HG02981 (cell line): ENCODE measurements around the gene OGA.

Experiments used
- ATAC-seq: cut with Tn5 transposase; IDR thresholded peaks from one replicate; pipeline ENCODE4 v1.9.1; 2021; ENCODE audit warnings: mild to moderate bottlenecking, moderate library complexity; ENCODE audit not compliant: unreplicated experiment

Gene OGA

DNA sequence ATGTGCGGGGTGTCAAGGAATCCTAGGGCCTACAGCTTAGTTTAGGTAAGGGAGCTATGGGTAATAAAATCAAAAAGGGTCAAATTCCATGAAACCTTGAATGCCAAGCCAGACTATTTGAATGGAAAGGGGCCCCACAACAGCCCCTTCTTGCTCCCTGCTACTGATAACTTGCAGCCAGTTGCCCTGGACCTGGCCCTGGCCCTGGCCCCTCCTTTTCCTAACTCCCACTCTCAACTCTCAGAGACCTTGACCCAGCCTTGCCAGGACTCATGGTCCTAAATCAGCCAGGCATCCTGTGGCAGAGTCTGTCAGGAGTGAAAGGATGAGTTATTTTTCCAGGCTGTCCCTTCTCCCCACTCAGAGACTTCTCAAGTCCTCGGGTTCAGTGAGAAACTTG, 19.5 kb upstream of the OGA start:
- no peak for ATAC-seq

DNA sequence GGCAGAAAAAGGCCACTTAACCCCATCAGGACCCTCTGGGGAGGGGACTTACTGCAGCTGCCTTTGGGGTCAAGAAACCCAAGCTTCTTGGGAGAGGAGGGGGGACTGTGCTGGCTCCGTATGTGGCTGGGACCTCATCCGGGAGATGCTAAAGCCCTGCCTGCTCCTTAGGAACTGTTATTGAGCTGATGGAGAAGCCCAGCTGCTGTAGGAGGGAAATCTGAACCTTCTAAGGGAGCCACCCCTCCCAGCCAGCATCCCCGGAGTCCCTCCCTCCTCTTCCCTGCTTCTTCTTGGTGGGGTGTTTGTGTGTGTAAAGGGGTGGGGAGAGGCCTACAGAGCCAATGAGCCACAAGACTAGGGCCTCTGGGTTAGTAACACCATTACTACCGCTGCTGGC, 17.1 kb upstream of the OGA start:
- ATAC-seq = no peak

DNA sequence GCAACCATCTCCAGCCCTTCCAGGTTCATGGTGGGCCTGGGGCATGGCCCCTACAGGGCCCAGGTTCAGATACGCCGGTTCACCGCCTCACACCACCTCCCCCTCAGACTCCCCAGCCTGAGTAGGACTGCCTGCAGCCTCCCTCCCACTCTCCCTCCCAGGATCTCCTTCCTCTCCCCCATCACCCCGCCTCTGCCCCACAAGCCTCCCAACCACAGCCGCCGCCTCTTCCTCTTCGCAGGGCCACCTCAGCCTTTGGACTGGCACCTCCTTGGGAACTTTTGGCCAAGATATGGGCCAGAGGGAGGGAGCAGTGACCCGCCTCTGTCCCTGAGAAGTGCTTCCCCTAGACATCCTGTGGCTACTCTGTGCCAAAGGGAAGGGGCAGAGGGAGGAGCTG, 16.1 kb upstream of the OGA start:
- ATAC-seq = no peak

DNA sequence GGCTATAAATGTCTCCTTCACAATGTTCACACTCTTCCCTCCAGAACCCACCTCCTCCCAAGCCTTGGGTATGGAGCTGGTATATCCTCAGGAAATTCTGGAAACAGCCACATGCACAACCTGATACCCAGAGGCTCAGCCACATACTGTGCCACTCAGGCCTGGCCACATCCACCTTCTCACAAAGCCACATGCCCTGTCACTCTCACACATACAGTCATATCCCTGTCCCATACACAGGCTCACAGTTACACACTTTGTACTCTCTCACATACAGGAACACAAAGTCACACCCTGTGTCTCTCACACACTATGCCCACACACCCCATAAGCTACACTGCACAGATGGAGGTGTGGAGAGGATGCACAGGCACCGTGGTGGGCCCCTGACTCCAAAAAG, 15.2 kb upstream of the OGA start:
- ATAC-seq = no peak

DNA sequence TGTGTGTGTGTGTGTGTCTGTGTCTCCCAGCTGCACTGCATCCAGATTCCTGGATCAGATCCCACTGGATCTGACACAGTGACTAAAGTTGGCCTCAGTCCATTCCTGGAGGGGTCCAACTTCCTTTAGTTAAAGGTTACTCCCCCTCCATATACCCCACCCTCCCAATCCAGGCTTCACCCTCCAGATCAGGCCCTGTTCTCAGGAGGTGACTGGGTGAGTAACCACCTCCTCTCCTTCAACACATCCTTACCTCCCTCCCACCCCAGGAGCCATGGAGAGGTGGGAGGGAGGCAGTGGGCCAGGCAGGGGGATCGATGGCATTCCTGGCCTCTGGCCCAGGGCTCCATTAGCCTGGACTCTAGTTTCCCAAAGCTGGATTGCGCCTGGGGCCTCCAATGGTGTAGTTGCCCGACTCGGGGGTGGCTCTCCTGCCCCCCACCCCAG, 14.1 kb upstream of the OGA start:
- no peak for ATAC-seq

DNA sequence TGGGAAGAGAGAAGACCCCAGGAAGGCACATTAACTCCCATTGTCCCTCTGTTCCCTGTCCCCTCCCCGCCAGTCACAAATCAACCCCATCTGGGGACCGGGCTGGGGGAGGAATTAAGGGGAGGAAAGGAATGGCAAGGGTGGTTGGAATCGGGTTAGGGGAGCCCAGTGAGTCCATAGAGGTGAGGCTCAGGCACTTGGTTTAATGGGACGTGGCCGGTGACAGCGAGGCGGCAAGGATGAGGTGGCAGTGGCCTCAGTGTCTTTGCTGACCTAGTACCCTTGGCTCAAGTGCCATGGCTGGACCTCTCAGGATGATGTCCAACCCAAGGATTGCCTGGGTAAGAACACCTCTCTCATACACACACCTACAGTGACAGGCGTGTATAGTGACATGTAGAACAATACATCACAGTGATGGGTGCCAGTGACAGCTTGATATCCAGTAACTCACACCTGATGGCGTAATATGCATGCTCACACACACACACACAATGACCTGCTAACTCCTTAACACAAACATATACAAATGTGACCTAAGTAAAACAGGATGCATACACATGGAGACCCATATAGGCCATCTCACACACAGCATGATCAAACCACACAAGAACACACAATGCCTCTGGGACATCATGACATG, 13.0 kb upstream of the OGA start:
- no peak for ATAC-seq

DNA sequence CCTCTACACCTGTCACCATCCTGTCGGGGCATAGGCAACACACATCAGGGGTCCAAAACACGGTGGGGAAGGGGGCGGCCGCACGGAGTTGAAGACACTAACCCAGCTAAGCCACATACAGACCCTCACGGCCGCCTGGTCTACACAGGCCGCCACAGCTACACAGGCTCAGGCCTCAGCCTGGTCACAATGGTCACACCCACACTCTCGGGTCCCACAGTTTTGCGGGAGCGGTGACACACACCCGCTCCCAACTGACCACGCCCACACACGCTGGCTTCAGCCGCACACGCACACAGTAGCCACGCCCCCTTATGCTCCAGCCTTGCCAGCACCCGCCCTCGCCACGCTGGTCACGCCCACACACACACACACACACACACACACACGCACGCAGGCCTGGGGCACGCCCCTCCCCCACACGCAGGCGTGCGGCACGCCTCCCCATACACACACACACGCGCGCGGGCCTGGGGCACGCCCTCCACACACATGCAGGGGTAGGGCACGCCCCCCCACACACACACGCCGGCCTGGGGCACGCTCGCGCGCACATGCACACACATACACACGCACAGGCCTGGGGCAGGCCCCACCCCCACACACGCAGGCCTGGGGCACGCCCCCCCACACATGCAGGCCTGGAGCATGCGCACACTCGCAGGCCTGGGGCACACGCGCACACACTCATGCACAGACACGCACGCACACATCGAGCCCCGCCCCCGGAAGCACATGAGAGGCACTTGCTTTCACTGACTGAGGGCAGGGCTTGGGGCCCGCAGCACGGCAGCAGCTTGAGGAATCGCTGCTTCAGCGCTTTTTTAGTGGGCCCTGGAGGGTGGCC, 12.3 kb upstream of the OGA start:
- ATAC-seq = peak; percentile 54

DNA sequence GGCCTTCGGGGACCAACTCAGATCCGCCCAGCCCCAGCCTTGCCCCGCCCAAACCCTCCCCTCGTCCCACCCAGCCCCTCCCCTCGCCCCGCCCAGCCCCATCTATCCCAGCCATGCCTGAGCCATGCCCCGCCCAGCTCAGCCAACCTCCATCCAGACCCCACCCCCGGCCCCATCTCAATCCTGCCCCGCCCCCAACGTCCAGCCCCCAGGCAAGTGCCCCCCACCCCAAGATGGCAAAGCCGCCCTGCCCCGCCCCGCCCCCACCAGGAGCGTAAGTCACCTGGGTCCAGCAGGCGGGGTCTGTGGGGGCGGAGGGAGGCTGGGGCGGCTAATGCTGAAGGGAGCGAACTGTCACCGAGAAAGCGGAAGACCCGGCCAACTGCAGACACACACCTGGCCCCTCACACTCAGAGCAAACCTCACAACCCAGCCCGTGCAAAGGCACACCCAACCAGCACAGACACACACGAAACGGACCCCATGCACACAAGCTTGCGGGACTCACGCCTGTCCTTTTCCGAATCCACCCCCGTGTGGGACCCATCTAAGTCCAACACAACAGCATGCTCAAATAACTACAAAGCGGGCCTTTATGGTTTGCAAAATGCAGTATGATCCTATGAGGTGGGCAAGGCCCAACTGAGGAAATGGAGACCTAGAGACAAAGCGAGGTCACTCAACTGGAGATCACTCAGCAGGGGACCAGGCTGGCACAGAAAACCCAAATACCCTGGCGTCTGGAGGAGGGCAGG, 11.5 kb upstream of the OGA start:
- peak; percentile 28 for ATAC-seq

DNA sequence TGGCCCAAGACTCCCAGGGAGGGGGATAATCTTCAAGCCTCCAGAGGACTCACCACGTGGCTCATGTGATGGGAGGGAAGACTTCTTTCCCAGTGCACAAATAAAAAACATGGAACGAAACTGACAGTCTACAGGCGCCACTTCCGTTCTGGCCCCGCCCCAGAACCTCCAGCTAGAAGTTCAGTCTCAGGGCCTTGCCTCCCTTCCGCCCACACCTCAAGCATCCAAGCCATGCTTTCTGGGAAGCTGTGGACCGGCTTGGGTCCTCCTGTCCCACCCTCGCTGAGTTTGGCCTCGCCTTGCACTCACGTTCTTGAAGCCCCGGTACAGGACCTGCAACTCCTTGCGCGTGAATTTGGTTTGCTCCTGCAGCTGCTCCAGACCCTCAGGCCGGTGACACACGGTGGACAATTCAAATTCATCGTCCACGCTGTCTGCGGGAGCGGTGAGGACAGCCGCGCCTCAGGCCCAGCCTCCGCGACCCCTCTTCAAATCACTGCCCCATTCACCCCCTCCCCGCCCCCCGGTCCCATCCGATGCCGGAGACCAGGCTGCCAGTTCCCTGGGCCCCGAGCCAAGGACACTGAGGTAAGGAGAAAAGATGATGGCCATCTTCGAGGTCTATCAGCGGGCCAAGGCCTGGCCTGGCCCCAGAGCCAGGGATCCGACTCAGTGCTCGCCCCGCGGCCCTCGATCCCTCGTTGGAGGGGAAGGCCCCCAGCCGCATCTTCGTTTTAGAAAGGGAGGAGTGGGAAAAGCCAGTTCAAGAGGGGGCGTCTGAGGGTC, 10.7 kb upstream of the OGA start:
- ATAC-seq = no peak

DNA sequence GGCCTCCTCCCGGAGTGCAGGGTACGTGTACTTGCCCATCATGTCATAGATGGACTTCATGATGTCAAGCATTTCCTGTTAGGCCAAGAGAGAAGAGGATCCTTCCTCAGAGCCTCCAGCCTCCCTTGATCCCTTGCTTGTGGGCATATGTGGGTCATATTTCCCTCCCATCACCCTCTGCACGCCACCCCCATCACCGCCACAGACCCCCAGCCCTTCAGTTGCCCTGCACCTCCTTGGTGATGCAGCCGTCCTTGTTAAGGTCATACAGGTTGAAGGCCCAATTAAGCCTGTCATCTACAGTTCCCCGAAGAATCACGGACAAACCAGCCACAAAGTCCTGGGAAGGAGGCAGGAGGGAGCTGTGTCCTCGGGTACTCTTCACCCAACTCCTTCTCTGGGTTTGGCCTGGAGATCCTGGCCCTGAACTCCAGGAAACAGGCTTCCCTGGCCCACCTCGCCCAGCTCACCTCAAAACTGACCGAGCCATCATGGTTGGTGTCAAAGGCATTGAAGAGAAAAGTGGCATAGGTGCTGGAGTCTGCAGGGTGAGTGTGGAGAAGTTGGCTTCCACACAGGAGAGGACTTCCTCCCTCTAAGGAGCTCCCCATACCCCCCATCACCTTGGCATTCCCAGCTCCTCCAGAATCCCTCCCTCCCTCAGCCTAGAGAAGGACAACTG, 9.8 kb upstream of the OGA start:
- no peak for ATAC-seq

DNA sequence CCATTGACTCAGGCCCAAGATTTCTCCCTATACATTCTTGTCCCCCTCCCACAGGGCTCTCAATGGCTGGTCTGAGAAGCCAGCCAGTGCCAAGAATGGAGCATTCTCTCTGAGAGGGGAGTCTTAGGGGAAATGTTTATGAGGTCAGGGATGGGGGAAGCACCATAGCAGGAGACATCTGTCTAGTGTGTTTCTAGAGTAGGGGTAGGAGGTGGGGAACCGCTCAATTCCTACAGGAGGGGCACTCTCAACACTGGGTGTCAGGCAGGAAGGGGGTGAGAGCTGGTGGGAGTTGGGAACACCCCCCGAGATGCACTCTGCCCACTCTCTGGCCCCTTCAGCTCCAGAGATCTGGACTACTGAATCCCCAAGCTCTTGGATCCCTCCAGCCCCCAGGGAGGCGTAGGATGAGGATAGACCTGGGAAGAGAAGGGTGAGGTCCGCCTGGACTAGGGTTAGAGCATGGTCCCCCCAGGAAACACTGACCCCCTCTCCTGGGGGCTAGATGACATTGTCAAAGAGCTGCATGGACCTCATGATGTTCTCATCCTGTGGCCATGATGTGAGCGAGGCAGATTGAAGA, 8.7 kb upstream of the OGA start:
- ATAC-seq = no peak

DNA sequence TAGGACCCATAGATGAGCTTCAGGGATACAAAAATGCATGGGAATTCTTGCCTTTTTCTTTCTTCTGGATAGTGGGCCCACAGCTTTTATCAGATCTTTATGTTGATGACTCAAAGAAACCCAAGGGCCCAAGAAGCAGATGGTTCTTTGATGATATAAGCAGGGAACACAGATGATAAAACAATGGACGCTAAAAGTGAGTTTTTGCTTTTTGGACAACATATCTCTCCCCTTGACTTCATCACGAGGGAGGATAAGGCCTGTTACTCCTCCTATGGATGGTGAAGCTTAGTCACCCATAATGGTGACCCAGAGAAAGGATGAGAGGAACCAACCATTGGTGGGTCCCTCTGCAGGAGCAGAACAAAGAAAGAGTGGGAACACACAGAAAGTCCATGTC, 6.5 kb upstream of the OGA start:
- no peak for ATAC-seq

DNA sequence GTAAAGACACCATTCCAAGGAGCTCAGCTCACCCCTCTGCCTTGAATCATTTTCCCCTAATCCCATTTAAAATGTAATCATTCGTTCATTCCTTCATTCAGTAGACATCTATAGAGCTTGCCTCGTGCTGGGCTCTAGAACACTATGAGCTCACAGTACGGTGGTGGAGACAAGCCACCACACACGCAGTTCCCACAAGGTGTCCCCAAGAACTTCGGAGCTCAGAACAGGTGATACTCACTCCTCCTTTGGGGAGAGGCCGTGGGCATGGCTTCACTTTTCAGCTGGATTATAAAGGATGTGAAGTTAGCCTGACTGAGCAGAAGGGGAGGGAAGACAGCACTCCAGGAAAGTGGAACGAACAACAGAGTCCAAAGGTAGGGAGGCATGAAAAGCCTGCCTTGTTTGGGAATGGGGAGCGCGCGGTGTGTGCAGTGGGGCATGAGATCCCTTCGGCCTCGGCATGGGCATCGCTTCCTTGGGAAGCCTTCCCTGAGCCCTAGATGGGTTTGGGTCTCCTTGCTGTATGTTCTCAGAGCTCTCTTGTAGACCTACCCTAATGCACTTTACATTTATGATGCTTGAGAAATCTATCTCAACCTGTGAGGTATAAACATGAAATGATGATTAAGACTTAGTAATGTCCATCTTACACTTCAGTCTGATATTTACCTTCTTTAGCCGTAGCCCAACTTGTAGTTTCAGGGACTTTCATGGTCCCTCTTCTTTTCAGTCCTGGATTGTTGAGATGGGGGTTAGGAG, 809 bp upstream of the OGA start:
- peak; percentile 17 for ATAC-seq

DNA sequence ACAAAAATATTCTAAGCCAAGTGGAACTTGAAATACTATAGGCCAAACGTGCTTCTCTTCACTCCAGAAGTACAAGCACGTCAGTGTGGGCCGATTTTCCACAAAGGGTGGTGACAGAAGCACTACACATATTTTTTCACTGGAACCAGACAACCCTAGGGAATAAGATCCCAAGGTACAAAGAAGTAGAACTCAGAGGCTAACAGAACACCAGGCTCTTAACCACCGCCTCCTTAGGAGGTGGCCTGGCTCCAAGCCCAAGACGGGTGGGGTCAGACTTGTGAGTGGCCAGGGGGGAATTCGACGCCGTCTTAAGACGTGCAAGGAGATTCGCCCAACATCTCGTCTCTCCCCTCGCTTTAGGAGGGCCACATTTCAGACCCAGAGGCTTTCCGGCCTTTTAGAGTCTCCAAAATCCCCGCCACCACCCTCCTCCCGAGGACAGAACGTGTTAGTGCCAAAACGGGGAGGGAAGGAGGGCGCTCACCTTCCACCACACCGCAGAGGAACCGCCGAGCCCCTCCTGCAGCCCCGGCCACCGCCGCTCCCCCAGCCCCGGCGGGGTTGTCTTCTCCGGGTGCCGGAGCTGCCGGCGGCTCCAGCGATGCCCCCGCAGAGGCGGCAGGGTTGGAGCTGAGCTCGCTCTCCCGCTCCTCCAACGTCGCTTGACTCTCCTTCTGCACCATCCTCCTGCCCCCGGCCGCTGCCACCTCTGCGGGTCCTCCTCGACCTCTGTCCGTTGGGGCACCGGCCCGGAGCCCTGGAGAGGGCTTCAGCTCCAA, 716 bp downstream of the OGA start:
- ATAC-seq = no peak

DNA sequence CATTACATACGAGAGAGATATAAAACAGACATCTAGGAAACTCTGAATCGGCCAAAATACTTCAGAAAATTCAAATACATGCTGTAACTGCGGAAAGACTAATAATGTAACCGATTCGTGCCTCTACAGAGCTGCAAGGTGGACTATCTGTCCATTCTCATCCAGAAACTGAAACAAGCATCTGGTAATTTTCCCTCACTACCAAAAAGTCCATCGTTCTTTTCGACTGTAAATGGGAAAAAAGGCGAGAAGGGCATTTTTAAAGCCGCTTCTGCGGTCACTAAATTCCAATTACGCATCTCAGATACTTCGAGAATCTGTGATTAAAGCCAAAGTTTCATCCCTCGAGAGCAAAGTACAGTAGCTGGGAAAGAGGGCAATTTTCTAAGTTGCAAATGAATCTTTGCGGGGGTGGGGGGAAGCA, 1.3 kb downstream of the OGA start:
- ATAC-seq = no peak

DNA sequence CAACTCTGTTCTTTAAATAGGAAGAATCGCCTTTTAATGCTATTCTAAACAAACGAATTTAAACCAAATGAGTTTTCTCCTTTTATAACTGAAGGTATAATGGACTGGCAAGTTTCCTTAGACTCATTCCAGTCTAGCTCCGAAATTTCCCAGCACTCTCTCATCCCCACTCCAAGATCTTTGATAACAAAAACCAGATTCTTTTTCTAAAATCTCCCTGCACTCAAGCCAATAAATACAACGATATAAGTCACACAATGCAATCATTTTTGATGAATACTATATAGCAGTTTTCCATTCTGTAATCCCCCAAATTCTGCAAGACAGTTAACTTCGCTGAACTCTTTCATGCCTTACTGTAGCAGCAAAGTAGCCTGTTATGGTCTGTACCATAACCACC, 1.9 kb downstream of the OGA start:
- ATAC-seq = no peak

DNA sequence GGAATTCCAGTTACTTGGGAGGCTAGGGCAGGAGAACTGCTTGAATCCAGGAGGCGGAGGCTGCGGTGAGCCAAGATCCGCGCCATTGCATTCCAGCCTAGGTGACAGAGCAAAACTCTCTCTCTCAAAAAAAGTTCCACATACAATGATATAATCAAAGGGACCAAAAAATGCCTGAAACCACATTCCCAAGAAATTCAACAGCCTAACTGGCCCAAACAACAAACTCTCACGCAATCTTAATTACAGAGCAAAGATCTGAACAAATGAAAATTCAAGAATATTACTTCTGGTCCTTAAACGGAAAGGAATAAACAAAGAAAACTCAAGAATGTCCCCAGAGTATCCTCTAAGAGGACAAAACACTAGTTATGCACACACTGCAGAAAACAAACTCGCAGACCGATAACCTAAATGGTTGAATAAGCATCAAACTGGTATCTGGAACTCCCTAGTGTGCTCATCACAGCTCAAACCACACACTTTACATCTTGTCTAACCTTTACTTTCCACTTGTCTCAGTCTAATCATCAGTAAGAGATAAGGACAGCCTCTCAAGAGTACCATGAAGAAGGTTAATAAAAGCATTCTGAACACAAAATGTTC, 3.7 kb downstream of the OGA start:
- ATAC-seq = no peak

DNA sequence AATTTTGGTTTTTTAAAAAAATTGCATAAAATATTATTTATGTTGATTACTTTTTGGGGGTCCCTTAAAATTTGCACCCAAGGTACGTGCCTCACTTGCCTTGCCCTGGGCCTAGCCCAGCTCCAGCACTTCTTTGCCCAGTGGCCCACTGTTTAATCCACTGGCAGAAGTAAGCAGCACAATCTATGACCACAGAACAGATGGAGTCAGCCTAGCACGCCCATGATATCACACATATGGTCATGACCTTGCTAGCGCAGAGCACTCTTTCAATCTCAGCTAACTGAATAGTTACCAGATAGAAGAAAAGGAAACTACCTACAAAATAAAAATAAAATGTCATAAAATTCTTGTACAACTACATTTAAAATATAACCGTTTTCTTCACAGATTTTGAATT, 5.6 kb downstream of the OGA start:
- no peak for ATAC-seq
